GM13977 (cell line): ENCODE data around the gene PROM1.

Experiments used
- DNase-seq: peaks from one replicate; pipeline ENCODE4 v3.0.0; 2012; ENCODE audit warnings: low spot score
- in situ Hi-C: fragments of 300-500 bp; cut with MboI; formaldehyde crosslinking; loops from one replicate; pipeline ENCODE4 v1.12.0; 2022; ENCODE audit warnings: low sequenced_read_pairs, low pct_unique_long_range_greater_than_20kb, mixed read lengths, inconsistent platforms; ENCODE audit not compliant: unreplicated experiment
- TF ChIP-seq, protein P1 (sequence below): IDR thresholded peaks from 2 replicates; pipeline ENCODE4 v1.5.1; 2012; ENCODE audit warnings: mild to moderate bottlenecking, control low read depth; ENCODE audit not compliant: insufficient read depth; ENCODE audit errors: extremely low read depth, missing control alignments

Gene PROM1

DNA sequence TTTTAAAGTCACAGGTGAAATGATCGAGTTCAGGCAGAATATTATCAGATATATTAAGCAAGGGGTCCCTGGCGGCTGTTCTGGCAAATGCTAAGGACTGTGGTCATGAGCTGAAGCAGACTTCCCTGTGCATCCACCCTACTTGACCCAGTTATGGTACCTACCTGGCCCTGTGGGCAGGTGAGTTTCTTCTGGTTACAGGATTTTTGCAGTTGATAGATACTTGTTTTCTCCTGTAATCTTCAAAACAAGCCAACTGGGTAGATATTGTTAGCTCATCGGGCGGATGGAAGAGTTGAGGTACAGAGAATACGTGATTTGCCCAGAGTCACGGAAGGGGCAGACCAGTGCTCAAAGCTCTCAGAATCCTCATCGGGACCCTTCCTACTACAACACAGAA lies 18.5 kb upstream of the PROM1 start:
- TF ChIP-seq, protein P1, sequence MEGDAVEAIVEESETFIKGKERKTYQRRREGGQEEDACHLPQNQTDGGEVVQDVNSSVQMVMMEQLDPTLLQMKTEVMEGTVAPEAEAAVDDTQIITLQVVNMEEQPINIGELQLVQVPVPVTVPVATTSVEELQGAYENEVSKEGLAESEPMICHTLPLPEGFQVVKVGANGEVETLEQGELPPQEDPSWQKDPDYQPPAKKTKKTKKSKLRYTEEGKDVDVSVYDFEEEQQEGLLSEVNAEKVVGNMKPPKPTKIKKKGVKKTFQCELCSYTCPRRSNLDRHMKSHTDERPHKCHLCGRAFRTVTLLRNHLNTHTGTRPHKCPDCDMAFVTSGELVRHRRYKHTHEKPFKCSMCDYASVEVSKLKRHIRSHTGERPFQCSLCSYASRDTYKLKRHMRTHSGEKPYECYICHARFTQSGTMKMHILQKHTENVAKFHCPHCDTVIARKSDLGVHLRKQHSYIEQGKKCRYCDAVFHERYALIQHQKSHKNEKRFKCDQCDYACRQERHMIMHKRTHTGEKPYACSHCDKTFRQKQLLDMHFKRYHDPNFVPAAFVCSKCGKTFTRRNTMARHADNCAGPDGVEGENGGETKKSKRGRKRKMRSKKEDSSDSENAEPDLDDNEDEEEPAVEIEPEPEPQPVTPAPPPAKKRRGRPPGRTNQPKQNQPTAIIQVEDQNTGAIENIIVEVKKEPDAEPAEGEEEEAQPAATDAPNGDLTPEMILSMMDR, result no peak
- in situ Hi-C loops, result no loop called here
- no peak for DNase-seq

DNA sequence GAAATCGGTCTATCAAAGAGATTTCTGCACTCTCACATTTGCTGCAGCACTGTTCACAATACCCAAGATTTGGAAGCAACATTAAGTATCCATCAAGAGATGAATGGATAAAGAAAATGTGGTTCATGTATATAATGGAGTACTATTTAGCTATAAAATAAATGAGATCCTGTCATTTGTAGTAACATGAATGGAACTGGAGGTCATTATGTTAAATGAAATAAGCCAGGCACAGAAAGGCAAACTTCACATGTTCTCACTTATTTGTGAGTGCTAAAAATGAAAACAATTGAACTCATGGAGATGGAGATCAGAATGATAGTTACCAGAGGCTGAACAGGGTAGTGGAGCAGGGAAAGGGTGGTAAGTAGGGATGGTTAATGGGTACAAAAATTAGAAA lies 17.0 kb upstream of the PROM1 start:
- in situ Hi-C loops, result no loop called here
- TF ChIP-seq, protein P1, result no peak
- DNase-seq, result no peak

DNA sequence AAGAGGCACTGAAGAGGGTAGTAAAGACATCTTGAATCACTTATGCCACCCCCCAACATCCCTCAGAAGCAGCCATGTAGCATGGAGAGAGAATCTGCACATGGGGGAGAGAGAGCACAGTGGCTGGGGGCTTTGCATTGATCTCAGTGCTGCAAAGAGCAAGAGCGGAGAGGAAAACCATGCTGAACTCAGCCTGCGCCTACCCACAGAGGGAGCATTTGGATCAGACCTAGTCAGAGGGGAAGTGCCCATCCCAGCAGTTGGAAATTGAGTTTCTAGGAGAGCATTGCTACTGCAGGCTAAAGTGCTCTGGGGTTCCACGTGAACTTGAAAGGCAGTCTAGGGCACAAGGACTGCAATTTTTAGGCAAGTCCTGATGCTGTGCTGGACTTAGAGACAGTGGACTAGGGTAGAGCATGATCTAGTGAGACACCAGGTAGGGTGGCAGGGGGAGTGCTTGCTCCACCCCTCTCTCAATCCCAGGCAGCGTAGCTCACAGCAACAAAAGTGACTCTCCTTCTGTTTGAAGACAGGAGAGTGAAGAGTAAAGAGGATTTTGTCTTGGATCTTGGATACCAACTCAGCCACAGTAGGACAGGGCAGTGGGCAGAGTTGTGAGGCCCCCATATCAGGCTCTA lies 9.0 kb upstream of the PROM1 start:
- TF ChIP-seq, protein P1, result no peak
- no peak for DNase-seq
- in situ Hi-C loops, result no loop called here

DNA sequence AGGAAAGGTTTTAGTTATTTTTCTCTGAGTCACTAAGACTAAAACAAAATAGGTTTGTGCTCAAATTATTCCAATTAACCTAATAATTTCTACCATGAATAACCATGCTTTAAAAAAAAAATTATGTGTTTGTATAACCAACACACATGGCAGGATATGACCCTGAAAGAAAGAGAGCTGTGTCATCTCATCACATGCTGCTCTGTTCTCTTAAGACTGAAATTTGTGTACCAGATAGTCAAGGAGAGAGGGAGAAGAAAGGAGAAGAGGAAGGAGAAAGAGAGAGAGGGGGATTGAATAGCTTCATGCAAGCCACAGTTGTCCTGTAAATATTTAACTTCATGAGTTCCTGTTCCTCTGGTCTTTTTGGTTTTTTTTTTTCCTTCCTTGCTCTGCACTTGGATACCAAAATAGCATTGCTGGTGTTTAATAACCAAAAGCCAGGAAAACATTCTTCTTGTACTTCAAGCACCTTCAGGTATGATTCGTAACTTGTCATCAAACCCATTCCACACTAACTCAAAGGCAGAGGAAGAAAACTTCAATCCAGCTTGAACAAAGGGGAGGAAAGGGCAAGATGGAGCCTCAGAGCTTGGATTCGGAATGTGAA lies 6.4 kb upstream of the PROM1 start:
- TF ChIP-seq, protein P1, result no peak
- DNase-seq, result no peak
- in situ Hi-C loops, result no loop called here

DNA sequence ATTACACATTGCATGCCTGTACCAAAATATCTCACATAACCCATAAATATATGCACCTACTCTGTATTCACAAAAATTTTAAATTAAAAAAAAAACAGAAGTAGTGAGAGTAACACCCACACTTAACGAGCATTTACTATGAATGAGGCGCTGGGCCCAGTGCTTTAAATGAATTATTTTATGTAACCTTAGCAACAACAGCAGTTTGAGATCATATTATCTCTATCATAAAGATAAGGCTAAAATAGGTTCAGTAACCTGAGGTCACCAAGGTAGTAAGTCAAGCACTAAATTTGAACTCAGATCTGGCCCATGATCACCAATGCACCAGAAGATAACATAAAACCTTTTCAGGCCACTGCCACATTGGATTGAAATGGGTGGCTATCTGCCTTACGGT lies 5.3 kb upstream of the PROM1 start:
- DNase-seq, result no peak
- in situ Hi-C loops, result no loop called here
- TF ChIP-seq, protein P1, result no peak

DNA sequence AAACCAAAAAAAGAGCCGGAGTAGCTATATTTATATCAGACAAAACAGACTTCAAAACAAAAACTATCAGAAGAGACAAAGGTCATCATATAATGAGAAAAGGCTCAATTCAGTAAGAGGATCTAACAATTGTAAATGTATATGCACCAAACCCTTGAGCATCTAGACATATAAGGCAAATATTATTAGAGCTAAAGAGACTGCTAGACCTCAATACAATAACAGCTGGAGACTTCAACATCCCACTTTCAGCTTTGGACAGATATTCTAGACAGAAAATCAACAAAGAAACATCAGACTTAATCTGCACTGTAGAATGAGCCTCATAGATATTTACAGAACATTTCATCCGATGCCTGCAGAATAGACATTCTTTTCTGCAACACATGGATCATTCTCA lies 4.8 kb upstream of the PROM1 start:
- TF ChIP-seq, protein P1, result no peak
- no peak for DNase-seq
- in situ Hi-C loops, result no loop called here
